Right cardiac atrium (tissue), 5 donors: ENCODE measurements around the gene GLI3. TPM values are rescaled to one million over a fixed set of nuclear protein-coding genes. Genes with fewer than 3 reads are reported as not detected.

Experiments used
- ATAC-seq, 2 donors: fragments of 200-7000 bp; cut with Tn5 transposase; one replicate each; pipeline versions ENCODE4 v1.8.0 to v1.9.1; 2020; ENCODE audit warnings: moderate library complexity in 2 of 2, mild to moderate bottlenecking in 1 of 2
- DNase-seq, 3 donors: peaks; one replicate each; pipeline ENCODE4 v3.0.0-alpha.2; 2020
- H3K27ac ChIP-seq: one replicate; pipeline ENCODE4 v1.5.1; 2013; ENCODE audit warnings: mild to moderate bottlenecking, low read length, control low read depth, moderate library complexity
- H3K27me3 ChIP-seq: one replicate; pipeline ENCODE4 v1.6.1; 2013; ENCODE audit not compliant: control insufficient read depth, insufficient read depth
- H3K4me1 ChIP-seq: one replicate; pipeline ENCODE4 v1.6.1; 2013; ENCODE audit warnings: low read length; ENCODE audit not compliant: control insufficient read depth, insufficient read depth
- H3K4me3 ChIP-seq: one replicate; pipeline ENCODE4 v1.5.1; 2013; ENCODE audit warnings: low read length, control low read depth
- H3K9me3 ChIP-seq: one replicate; pipeline ENCODE4 v1.6.1; 2013; ENCODE audit warnings: low read length; ENCODE audit not compliant: control insufficient read depth
- WGBS: extraction: QIAGEN DNeasy Blood & Tissue Kit; methylation state at CpG from one replicate; pipeline ENCODE4 v1.1.7; 2013; 5-methylcytosine and 5-hydroxymethylcytosine counted together
- intact Hi-C, 4 donors: fragments of 100-400 bp; cut with DNase I; formaldehyde crosslinking; loops; one replicate each; pipeline versions ENCODE4 v1.11.0 to v1.14.0; 2022 to 2023
- polyA plus RNA-seq: library from polyadenylated mRNA; stranded (reverse); fragments of 200-250 nt; gene quantifications from one replicate; pipeline ENCODE4 v1.2.3, GENCODE V29; 2013
- total RNA-seq, 4 donors: library from RNA; stranded (reverse); fragmentation: NEBNext Ultra II Directional; extraction: Animal tissue kit (Norgen Biotek cat#: 25700); gene quantifications; one replicate each; pipeline ENCODE4 v1.2.1, GENCODE V29; 2021
- donor health status: healthy with polysubstance abuse.
- donor health status: DM: no; HTN: yes; CAD: no.
- donor health status: DM: no; HTN: no; CAD: no.
- donor health status: DM: no; HTN: yes; CAD: no; lungs with severe emphysema.
- donor health status: DM: yes; HTN: yes; CAD: no.

Gene GLI3
- total and polyA plus RNA-seq, 5 donors = 0.50 to 3.5 (median 2.5) TPM

GRCh38 chr7:41916450-41916927 lies 320.5 kb downstream of the GLI3 start:
- 52% methylated on average over 5 of the region's 5 CpGs for WGBS
- intact Hi-C loops = no loop called here
- no peaks in the 10 kb centered on the region for H3K4me1 ChIP-seq
- peak; percentile 41 to 51 for ATAC-seq
- H3K27ac ChIP-seq = no peak overlapping the region
- no peak for DNase-seq
- H3K4me3 ChIP-seq = no peak overlapping the region
- H3K9me3 ChIP-seq = no peaks in the 10 kb centered on the region
- H3K27me3 ChIP-seq = no peaks in the 10 kb centered on the region

- intact Hi-C loops = no loop called here
- H3K27ac ChIP-seq = no peak overlapping the region
Measured at GRCh38 chr7:41915871-41916270, 321.1 kb downstream of the GLI3 start.

GRCh38 chr7:41912851-41913567 lies 324.0 kb downstream of the GLI3 start:
- WGBS = 72% methylated on average over 6 of the region's 6 CpGs

More at GRCh38 chr7:41915871-41916270, 321.1 kb downstream of the GLI3 start:
- WGBS = 71% methylated on average over 1 of the region's 1 CpG
- no peaks in the 10 kb centered on the region for H3K27me3 ChIP-seq
- DNase-seq (no peak), ATAC-seq (no peak)
- no peak overlapping the region for H3K4me3 ChIP-seq
- no peaks in the 10 kb centered on the region for H3K9me3 ChIP-seq
- H3K4me1 ChIP-seq = no peaks in the 10 kb centered on the region

GRCh38 chr7:41912426-41912825 lies 324.6 kb downstream of the GLI3 start:
- Histone ChIP-seq H3K27me3 (no peaks in the 10 kb centered on the region), H3K4me1 (no peaks in the 10 kb centered on the region), H3K4me3 (no peak overlapping the region), H3K9me3 (no peaks in the 10 kb centered on the region), H3K27ac (no peak overlapping the region)
- intact Hi-C loops = no loop called here
- ATAC-seq (no peak), DNase-seq (no peak)
- WGBS = 70% methylated on average over 2 of the region's 2 CpGs

More at GRCh38 chr7:41912851-41913567, 324.0 kb downstream of the GLI3 start:
- intact Hi-C loops = no loop called here
- no peak for ATAC-seq
- no peak for DNase-seq
- Histone ChIP-seq H3K4me3 (no peak overlapping the region), H3K27me3 (no peaks in the 10 kb centered on the region), H3K27ac (no peak overlapping the region), H3K9me3 (no peaks in the 10 kb centered on the region), H3K4me1 (no peaks in the 10 kb centered on the region)

- ATAC-seq (no peak), DNase-seq (no peak)
- 86% methylated on average over 2 of the region's 2 CpGs for WGBS
- Histone ChIP-seq H3K27ac (no peak overlapping the region), H3K4me3 (no peak overlapping the region), H3K4me1 (no peaks in the 10 kb centered on the region), H3K9me3 (no peaks in the 10 kb centered on the region), H3K27me3 (no peaks in the 10 kb centered on the region)
- intact Hi-C loops = no loop called here
Measured at GRCh38 chr7:41911792-41912191, 325.2 kb downstream of the GLI3 start.
